Psoas muscle (tissue), 8 donors: ENCODE measurements around the gene STRN. TPM values are rescaled to one million over a fixed set of nuclear protein-coding genes. Genes with fewer than 3 reads are reported as not detected.

Source experiments
- ATAC-seq, 4 donors: fragments of 200-7000 bp; cut with Tn5 transposase; one replicate each; pipeline ENCODE4 v1.9.1; 2020; ENCODE audit warnings: moderate library complexity in 3 of 4, mild to moderate bottlenecking in 2 of 4
- DNase-seq, 2 donors: peaks; one replicate each; pipeline ENCODE4 v3.0.0-alpha.2; 2020
- H3K27ac ChIP-seq: fragments of 200-600 bp; one replicate; pipeline ENCODE4 v1.8.0; 2022
- H3K27me3 ChIP-seq, 3 donors: fragments of 200-600 bp in 1 of 3; one replicate each; pipeline versions ENCODE4 v1.6.1 to v1.8.0; 2013 to 2022; ENCODE audit warnings: low read length in 2 of 3, mild to moderate bottlenecking in 2 of 3, moderate library complexity in 1 of 3; ENCODE audit not compliant: insufficient read depth in 3 of 3
- H3K36me3 ChIP-seq, 2 donors: fragments of 200-600 bp in 1 of 2; one replicate each; pipeline versions ENCODE4 v1.6.1 to v1.8.0; 2013 to 2022; ENCODE audit warnings: low read depth in 1 of 2, mild to moderate bottlenecking in 1 of 2, moderate library complexity in 1 of 2; ENCODE audit not compliant: insufficient read depth in 1 of 2
- H3K4me1 ChIP-seq: fragments of 200-600 bp; one replicate; pipeline ENCODE4 v1.8.0; 2022
- H3K4me3 ChIP-seq: fragments of 200-600 bp; one replicate; pipeline ENCODE4 v1.8.0; 2022; ENCODE audit warnings: mild to moderate bottlenecking
- H3K9me3 ChIP-seq: fragments of 200-600 bp; one replicate; pipeline ENCODE4 v1.8.0; 2022
- WGBS, 3 donors: extraction: QIAGEN DNeasy Blood & Tissue Kit; methylation state at CpG; one replicate each; pipeline versions ENCODE4 v1.1.6 to v1.1.7; 2013; 5-methylcytosine and 5-hydroxymethylcytosine counted together
- intact Hi-C, 2 donors: fragments of 100-400 bp; cut with DNase I; formaldehyde crosslinking; loops; one replicate each; pipeline versions ENCODE4 v1.11.0 to v1.14.2; 2022
- polyA plus RNA-seq, 3 donors: library from polyadenylated mRNA; stranded (reverse); fragments of 200-250 nt; gene quantifications; one replicate each; pipeline ENCODE4 v1.2.3, GENCODE V29; 2013
- total RNA-seq, 4 donors: library from RNA; stranded (reverse); fragmentation: NEBNext Ultra II Directional in 2 of 4; extraction: Animal tissue kit (Norgen Biotek cat#: 25700) in 2 of 4; gene quantifications; one replicate each; pipeline versions ENCODE4 v1.2.1 to v1.2.4, GENCODE V29; 2021 to 2023
- TF ChIP-seq, protein P1 (sequence below): fragments of 200-600 bp; IDR thresholded peaks from one replicate; pipeline ENCODE4 v1.8.0; 2022; ENCODE audit warnings: antibody characterized with exemption
- donor health status: healthy with polysubstance abuse.
- donor health status: DM: no; HTN: no; CAD: no; lungs with moderate emphysema.
- donor health status: Bipolar disorder and iron deficiency.
- donor health status: healthy.
- donor health status: DM: yes; HTN: yes; CAD: no.
- donor health status: DM: no; HTN: no; CAD: no.
- donor health status: DM: no; HTN: no; CAD: no.
- donor health status: DM: yes; HTN: yes; CAD: no.

Gene STRN
- total and polyA plus RNA-seq, 7 donors = 12.7 to 48.5 (median 29.1) TPM

DNA sequence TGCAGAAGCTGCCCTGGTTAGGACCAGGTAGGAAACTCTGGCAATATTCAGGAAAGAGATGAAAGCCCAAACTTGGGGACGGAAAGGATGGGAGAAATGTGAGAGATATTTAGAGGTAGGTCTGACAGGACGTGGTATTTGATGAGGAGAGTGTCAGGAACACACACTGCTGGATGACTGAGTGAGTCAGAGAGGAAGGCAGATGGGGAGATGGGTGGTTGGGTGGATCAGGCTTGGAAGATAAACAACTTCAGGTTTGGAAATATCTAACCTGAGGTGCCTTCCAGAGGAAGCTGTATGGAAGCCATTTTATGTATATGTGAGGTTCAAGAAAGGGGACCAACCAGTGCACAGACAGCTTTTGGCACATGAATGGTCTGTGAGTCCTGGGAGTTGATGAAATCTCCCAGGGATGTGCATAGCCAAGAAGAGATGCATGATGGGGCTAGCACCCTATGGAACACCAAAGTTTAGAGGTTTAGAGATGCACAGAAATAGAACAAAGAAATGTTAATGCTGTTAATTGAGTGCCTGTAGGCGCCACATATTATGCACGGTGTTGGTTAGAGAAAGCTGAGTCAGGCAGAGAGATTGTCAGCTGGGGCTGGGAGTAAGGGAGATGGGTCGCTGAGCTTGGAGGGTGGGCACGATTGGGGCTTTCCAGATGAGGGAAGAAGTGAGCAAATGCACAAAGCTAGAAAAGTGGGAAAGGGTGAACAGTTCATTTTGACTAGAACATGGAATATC, 168.8 kb downstream of the STRN start:
- no peak overlapping the region for H3K4me3 ChIP-seq
- H3K27me3 ChIP-seq = peaks cover 0 to 4% (median 0%) of the 10 kb centered on the region in 3 donors
- H3K27ac ChIP-seq = no peak overlapping the region
- H3K36me3 ChIP-seq = no peaks in the 10 kb centered on the region
- ATAC-seq = no peak
- intact Hi-C loops = no loop called here
- 46 to 63% (median 49%) methylated on average over 6 of the region's 6 CpGs for WGBS, 3 donors
- DNase-seq = no peak
- no peaks in the 10 kb centered on the region for H3K9me3 ChIP-seq
- TF ChIP-seq, protein P1, sequence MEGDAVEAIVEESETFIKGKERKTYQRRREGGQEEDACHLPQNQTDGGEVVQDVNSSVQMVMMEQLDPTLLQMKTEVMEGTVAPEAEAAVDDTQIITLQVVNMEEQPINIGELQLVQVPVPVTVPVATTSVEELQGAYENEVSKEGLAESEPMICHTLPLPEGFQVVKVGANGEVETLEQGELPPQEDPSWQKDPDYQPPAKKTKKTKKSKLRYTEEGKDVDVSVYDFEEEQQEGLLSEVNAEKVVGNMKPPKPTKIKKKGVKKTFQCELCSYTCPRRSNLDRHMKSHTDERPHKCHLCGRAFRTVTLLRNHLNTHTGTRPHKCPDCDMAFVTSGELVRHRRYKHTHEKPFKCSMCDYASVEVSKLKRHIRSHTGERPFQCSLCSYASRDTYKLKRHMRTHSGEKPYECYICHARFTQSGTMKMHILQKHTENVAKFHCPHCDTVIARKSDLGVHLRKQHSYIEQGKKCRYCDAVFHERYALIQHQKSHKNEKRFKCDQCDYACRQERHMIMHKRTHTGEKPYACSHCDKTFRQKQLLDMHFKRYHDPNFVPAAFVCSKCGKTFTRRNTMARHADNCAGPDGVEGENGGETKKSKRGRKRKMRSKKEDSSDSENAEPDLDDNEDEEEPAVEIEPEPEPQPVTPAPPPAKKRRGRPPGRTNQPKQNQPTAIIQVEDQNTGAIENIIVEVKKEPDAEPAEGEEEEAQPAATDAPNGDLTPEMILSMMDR = no peak
- no peaks in the 10 kb centered on the region for H3K4me1 ChIP-seq

Other genes with a start within 250 kb of the STRN start
- 1 to 10 TPM; 5.4 to 6.9 (median 6.1) TPM for gene HEATR5B, start 117.8 kb upstream of the STRN start, total RNA-seq
- 1 to 10 TPM; 3.0 to 4.1 (median 3.2) TPM for gene HEATR5B, start 117.8 kb upstream of the STRN start, polyA plus RNA-seq
- 1 to 10 TPM; 2.0 to 4.7 (median 4.0) TPM for gene GPATCH11, start 118.0 kb upstream of the STRN start, total RNA-seq
- 1 to 10 TPM; 2.9 to 9.1 (median 3.1) TPM for gene GPATCH11, start 118.0 kb upstream of the STRN start, polyA plus RNA-seq
- 10 to 100 TPM in 2 of 4 donors, 1 to 10 TPM in 2; 6.7 to 16.6 (median 11.0) TPM for gene EIF2AK2, start 190.4 kb upstream of the STRN start, total RNA-seq
- gene EIF2AK2, start 190.4 kb upstream of the STRN start, polyA plus RNA-seq = 1 to 10 TPM; 1.1 to 5.4 (median 2.1) TPM
- not detected for gene SULT6B1, start 222.1 kb upstream of the STRN start, total RNA-seq
- not detected for gene SULT6B1, start 222.1 kb upstream of the STRN start, polyA plus RNA-seq
- gene CEBPZOS, start 230.0 kb upstream of the STRN start, total RNA-seq = 10 to 100 TPM; 47.3 to 78.0 (median 57.5) TPM
- gene CEBPZOS, start 230.0 kb upstream of the STRN start, polyA plus RNA-seq = 10 to 100 TPM; 30.6 to 51.6 (median 34.6) TPM